ENCODE measurements around the gene AAGAB.
"Not testable (repeated sequence)": the region's sequence is repeated elsewhere in the genome, so short reads cannot be mapped to it uniquely, and the experiment has no call there.

Gene AAGAB

GRCh38 chr15:67254238-67255175 lies at the start of gene AAGAB, which contains the start of gene IQCH:
Gene AAGAB, minus strand, starts transcription at chr15:67254661. Its CDS starts 30 bp downstream, at chr15:67254631.
Gene IQCH, plus strand, starts transcription at chr15:67254786. Its CDS starts 111 bp downstream, at chr15:67254897.
- peak; percentile 91 for DNase-seq

- no peak for DNase-seq
Observed at GRCh38 chr15:67303490-67304363, 49.3 kb upstream of the AAGAB start.

- DNase-seq: no peak
Observed at GRCh38 chr15:67300266-67301025, 46.0 kb upstream of the AAGAB start.

GRCh38 chr15:67296684-67297083 lies 42.2 kb upstream of the AAGAB start:
- DNase-seq: no peak

GRCh38 chr15:67296188-67296587 lies 41.7 kb upstream of the AAGAB start:
- DNase-seq: no peak

- no peak for DNase-seq
Observed at GRCh38 chr15:67290319-67290718, 35.9 kb upstream of the AAGAB start.

GRCh38 chr15:67286400-67286799 lies 31.9 kb upstream of the AAGAB start:
- DNase-seq: not testable (repeated sequence)

GRCh38 chr15:67285625-67286024 lies 31.2 kb upstream of the AAGAB start:
- not testable (repeated sequence) for DNase-seq

GRCh38 chr15:67281714-67282113 lies 27.3 kb upstream of the AAGAB start:
- DNase-seq: no peak

GRCh38 chr15:67280217-67280616 lies 25.8 kb upstream of the AAGAB start:
- DNase-seq: no peak

- DNase-seq: no peak
Observed at GRCh38 chr15:67276666-67277065, 22.2 kb upstream of the AAGAB start.

- DNase-seq: no peak
Observed at GRCh38 chr15:67274236-67274635, 19.8 kb upstream of the AAGAB start.

GRCh38 chr15:67267951-67268941 lies 13.8 kb upstream of the AAGAB start:
- DNase-seq: no peak

GRCh38 chr15:67267440-67267839 lies 13.0 kb upstream of the AAGAB start:
- DNase-seq: no peak

GRCh38 chr15:67266870-67267269 lies 12.4 kb upstream of the AAGAB start:
- DNase-seq: no peak

- DNase-seq: no peak
Observed at GRCh38 chr15:67259806-67260205, 5.3 kb upstream of the AAGAB start.

- DNase-seq: no peak
Observed at GRCh38 chr15:67259379-67259778, 4.9 kb upstream of the AAGAB start.

GRCh38 chr15:67258412-67258811 lies 4.0 kb upstream of the AAGAB start:
- not testable (repeated sequence) for DNase-seq

GRCh38 chr15:67256051-67256450 lies 1.6 kb upstream of the AAGAB start:
- DNase-seq: no peak

GRCh38 chr15:67253549-67254237 lies 768 bp downstream of the AAGAB start:
- no peak for DNase-seq

- no peak for DNase-seq
Observed at GRCh38 chr15:67253101-67253500, 1.4 kb downstream of the AAGAB start.

Measured in MV-4-11 (cell line).